Omental fat pad (tissue), 4 donors: ENCODE results near the gene TAL1. TPM values are rescaled to one million over a fixed set of nuclear protein-coding genes. Genes with fewer than 3 reads are reported as not detected.
A peak's percentile ranks its signal among the peaks of the same experiment; 100 is the strongest.
"Not testable (repeated sequence)": the region's sequence is repeated elsewhere in the genome, so short reads cannot be mapped to it uniquely, and the experiment has no call there.

ENCODE experiments used
- ATAC-seq: fragments of 150-250 bp; one replicate; pipeline ENCODE4 v1.9.1; 2016; ENCODE audit warnings: mild to moderate bottlenecking, moderate library complexity; ENCODE audit not compliant: low FRiP score
- DNase-seq: peaks from one replicate; pipeline ENCODE4 v3.0.0-alpha.2; 2019; ENCODE audit warnings: low spot score
- CTCF ChIP-seq, 3 donors: fragments of 450-650 bp; IDR thresholded peaks; one replicate each; pipeline ENCODE4 v1.5.1; 2016 to 2017; ENCODE audit warnings: antibody characterized with exemption in 3 of 3, mild to moderate bottlenecking in 3 of 3, moderate library complexity in 2 of 3
- total RNA-seq, 4 donors: library from RNA; depleted of rRNA; stranded (reverse); fragments of >200 nt; gene quantifications; one replicate each; pipeline ENCODE4 v1.1.0, GENCODE V29; 2016

The TAL1 gene
- total RNA-seq, result 10 to 100 TPM in 1 of 4 donors, 1 to 10 TPM in 3; 2.4 to 21.1 (median 5.1) TPM

GRCh38 chr1:47232187-47232874 is at the start of gene TAL1:
TAL1 (minus strand) TSS chr1:47232225; CDS start chr1:47225888, 6,337 bp downstream.
- peak; percentile 49 for ATAC-seq
- TF ChIP-seq CTCF (IDR thresholded peaks at IDR 0.05), result no peak
- DNase-seq, result no peak

- TF ChIP-seq CTCF (IDR thresholded peaks at IDR 0.05), result no peak
- DNase-seq (no peak), ATAC-seq (no peak)
Measured at GRCh38 chr1:47280142-47280541, 48.1 kb upstream of the TAL1 start.

GRCh38 chr1:47276850-47277249 is 44.8 kb upstream of the TAL1 start:
- no peak for TF ChIP-seq CTCF (IDR thresholded peaks at IDR 0.05)
- ATAC-seq, result no peak
- no peak for DNase-seq

DNA sequence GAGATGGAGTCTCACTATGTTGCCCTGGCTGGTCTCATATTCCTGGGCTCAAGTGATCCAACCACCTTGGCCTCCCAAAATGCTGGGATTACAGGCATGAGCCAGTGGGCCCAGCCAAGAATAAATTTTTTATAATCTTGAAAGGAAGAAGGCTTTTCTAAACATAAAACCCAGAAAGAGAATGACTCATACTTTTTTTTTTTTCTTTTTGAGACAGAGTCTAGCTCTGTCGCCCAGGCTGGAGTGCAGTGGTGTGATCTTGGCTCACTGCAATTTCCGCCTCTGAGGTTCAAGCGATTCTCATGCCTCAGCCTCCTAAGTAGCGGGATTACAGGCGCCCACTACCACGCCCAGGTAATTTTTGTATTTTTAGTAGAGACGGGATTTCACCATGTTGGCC is 43.8 kb upstream of the TAL1 start:
- ATAC-seq, DNase-seq: not testable (repeated sequence)

DNA sequence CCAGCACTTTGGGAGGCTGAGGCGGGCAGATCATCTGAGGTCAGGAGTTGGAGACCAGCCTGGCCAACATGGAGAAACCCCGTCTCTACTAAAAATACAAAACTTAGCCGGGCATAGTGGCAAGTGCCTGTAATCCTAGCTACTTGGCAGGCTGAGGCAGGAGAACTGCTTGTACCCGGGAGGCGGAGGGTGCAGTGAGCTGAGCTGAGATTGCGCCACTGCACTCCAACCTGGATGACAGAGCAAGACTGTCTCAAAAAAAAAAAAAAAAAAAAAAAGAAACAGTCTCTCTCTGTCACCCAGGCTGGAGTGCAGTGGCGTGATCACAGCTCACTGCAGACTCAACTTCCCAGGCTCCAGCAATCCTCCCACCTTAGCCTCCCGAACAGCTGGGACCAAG is 33.5 kb upstream of the TAL1 start:
- DNase-seq, ATAC-seq: not testable (repeated sequence)

GRCh38 chr1:47262787-47263413 is 30.9 kb upstream of the TAL1 start:
- ATAC-seq, result no peak
- DNase-seq, result no peak
- peak in 1 of 3 donors; percentile 9 for TF ChIP-seq CTCF (IDR thresholded peaks at IDR 0.05)

DNA sequence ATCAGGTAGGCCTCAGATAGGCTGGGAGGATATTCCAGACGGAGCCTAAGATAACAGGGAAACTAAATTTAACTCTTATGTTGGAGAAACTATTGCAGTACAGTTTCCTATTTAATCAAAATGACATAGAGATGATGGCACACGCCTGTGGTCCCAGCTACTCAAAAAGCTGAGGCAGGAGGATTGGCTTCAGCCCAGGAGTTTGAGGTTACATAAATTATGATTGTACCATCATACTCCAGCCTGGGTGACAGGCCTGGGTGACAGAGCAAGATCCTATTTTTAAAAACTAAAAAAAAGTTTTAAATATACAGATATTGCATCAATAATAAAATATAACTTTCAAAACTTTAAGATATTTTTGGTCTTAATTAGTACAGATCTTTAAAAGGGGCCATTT is 25.2 kb upstream of the TAL1 start:
- TF ChIP-seq CTCF (IDR thresholded peaks at IDR 0.05), result no peak
- DNase-seq (no peak), ATAC-seq (no peak)

DNA sequence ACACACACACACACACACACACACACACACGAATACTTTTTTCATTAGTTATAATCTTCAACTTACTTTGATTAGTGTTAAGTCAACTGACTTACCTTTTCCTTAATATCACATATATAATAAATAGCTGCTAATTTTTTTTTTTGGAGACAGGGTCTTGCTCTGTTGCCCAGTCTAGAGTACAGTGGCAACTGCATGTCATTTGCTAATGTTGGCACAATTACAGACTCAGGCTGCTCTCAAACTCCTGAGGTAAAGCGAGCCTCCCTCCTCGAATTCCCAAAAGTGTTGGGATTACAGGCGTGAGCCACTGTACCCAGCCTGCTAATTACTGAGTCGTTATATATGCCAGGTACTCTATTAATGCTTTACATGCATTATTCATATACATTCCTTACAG is 20.8 kb upstream of the TAL1 start:
- TF ChIP-seq CTCF (IDR thresholded peaks at IDR 0.05), result no peak
- ATAC-seq (no peak), DNase-seq (no peak)
